ENCODE results near the gene IYD.
A peak's percentile ranks its signal among the peaks of the same experiment; 100 is the strongest.
"Not testable (repeated sequence)": the region's sequence is repeated elsewhere in the genome, so short reads cannot be mapped to it uniquely, and the experiment has no call there.

IYD gene

DNA sequence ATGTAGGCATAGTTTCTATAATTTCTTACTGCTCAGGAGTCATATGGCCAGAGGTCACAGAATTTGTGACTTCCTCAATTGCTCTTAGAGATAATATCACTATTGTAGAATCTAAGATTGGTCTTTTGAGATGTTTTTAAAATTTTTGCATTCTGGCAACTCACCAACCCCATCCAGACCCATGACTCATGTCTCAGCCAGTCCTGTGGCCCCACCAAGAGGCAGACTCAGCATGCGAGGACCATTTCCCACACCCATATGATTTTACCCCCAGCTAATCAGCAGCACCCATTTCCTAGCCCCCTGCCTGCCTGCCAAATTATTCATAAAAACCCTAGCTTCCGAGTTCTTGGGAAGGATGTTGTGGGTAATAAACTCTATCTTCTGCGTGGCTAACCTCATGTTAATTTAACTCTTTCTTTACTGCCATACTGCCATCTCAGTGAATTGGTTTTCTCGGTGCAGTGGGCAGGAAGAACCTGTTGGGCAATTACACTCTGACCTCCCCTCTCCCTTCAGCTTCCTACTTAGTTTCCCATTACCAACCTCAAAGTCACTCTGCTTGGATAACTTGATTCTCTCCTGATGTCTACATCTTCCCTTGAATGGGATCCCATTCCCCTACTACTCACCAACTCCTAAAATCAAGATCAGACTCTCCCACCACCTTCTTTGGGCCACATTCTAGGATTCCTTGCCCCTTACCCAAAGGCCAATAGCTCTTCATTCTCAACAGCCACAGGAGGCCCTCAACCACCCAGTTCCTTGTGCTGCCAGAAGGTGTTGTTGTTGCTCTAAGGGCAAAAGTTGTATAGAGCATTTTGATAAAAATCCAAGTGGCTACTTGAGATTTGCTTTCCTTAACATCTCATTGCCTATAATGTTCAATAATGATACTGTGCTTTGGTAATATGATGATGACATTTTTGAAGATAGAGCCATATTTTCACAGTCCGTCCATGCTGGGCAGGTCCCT is 16.2 kb upstream of the IYD start:
- DNase-seq, result no peak

DNA sequence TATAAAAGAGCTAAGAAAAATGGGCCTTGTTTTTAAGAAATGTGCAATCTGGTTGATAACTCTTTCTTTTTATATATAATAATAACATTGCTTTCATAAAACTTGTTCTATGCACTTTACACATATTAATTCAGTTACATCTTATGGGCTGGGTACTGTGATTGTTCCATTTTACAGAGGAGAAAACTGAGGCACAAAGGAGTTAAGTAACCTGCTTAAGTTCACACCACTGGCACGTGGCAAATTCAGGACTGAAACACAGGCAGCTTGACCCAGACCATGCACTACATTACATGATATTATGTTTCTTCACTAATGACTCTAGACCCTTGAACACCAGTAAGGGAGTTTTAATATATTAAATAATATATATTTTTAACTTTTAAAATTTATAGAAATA is 15.4 kb upstream of the IYD start:
- no peak for DNase-seq

GRCh38 chr6:150354754-150355571 is 13.8 kb upstream of the IYD start:
- no peak for DNase-seq

DNA sequence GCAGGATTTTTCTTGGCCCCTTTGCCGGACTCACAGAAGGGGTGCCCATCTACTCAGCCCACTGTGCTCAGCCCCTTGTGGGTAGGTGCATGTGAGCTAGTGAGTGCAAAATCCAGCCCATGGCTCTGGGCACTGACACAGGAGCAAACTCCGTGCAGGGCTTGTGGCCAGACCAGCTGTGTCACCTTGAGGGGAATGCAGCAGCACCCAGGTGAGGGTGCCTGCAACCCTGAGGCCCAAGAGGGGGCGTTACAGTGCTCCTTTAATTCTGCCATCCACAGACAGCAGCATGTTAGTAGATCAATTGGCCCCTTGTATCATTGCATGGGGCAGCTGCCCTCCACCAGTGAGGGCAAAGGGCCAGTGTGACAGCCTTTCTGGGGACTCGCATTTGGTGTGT is 12.9 kb upstream of the IYD start:
- DNase-seq, result no peak

DNA sequence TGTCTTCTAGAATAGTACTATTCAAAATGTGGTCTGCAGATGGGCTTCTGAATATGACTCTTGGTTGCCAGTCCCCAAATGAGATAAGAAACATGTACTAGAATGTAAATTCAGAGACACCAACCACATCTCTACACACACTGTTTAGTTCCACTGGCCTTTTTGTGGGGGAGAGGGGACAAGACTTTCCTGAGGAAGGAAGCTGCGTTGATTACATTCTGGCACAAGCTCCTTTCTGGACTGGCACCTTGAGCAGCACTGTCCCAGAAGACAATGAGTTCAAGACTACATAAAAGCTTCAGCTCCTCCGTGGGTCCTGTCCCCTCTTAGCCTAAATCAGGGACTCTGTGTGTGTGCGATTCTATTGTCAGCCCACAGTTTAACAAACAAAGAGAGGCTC is 6.9 kb upstream of the IYD start:
- DNase-seq, result no peak

- DNase-seq, result no peak
These were observed 5.1 kb upstream of the IYD start for GRCh38 chr6:150363733-150364132.

DNA sequence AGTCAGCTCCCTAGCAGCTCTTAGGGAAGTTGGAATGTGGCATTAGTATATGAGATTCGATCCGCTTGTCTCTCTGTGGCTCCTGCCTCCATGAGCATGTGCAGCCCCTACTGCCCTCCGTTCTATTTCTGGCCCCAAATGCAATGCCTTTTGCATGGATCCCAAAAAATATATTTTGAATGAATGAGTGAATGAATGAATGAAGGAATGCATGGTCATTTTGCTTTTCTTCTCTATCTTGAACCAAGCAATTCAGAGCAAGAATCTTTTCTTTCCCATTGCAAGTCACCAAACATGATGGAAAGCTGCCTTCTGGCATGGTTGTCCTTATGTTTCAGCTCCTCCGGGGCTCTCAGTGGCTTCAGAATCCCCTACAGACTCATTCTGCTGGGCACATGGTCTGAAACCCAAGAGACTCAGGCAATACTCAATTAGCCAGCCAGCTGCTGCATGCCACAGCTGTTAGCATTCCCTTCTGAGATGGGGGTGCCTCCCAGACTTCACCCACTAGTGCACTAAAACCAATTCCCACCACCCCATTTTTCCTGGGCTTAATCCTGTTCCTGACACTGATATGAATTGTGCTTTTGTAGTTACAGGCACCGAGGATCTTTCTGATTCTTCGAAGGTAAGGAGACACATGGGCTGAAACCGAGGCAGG is 2.6 kb upstream of the IYD start:
- no peak for DNase-seq

- no peak for DNase-seq
These were observed 596 bp downstream of the IYD start for GRCh38 chr6:150369408-150369807.

DNA sequence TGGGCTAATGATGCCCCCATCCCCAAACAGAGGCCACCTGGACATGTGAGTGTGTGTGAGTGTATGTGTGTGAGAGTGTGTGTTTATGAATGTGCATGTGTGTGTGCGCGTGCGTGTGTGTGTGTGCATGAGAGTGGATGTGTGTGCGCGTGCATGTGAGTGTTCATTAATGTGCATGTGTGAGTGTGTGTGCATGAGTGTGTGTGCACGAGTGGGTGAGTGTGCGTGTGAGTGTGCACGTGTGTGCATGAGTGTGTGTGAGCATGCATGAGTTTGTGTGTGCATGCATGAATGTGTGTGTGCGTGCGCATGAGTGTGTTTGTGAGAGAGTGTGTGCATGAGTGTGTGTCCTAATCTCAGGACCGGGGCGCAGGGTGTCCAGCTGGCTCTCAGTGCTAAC is 1.3 kb downstream of the IYD start:
- DNase-seq, result no peak

DNA sequence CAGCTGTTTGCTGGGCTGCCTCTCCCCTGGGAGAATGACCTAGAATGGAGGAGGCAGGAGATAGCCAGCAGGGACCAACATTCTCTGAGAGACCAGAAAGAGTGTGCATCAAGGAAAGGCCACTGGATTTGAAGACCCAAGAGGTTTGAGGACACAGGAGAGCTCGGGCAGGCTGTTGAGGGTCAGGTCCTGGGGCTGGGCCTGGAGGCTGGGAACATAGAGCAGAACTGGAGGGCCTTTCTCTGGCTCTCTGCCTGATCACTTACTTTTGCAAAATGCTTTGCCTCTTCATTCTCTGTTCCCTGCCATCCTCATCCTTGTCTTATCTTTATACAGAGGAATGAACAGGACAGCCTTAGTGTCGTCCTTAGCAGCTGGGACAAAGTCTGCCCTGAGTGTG is 2.5 kb downstream of the IYD start:
- DNase-seq, result no peak

DNA sequence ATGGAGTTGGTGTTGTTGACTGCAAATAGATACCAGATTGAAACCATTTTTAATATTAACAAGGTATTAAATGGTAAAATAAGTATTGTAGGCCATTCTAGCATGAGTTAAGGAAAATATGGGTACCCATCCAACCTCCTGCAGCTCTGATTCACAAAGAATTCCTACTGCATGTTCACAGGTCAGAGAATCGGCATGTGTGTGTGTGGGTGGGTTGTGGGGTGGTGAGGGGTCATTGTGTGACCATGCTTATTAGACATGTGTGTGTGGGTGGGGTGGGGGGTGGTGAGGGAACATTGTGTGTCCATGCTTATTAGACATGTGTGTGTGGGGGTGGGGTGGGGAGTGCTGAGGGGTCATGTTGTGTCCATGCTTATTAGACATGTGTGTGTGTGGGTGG is 3.2 kb downstream of the IYD start:
- no peak for DNase-seq

- DNase-seq, result peak; percentile 18
These were observed 4.5 kb downstream of the IYD start for GRCh38 chr6:150373260-150373701.

DNA sequence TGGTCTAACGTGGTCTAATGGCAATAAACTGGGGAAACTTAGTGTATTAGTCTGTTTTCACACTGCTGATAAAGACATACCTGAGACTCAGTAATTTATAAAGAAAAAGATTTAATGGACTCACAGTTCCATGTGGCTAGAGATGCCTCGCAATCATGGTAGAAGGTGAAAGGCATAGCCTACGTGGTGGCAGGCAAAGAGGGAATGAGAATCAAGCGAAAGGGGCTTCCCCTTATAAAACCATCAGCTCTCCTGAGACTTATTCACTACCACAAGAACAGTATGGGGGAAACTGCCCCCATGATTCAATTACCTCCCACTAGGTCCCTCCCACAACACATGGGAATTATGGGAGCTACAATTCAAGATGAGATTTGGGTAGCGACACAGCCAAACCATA is 5.5 kb downstream of the IYD start:
- DNase-seq, result not testable (repeated sequence)

- DNase-seq, result no peak
These were observed 8.5 kb downstream of the IYD start for GRCh38 chr6:150377211-150377781.

GRCh38 chr6:150380256-150380655 is 11.4 kb downstream of the IYD start:
- DNase-seq, result no peak

DNA sequence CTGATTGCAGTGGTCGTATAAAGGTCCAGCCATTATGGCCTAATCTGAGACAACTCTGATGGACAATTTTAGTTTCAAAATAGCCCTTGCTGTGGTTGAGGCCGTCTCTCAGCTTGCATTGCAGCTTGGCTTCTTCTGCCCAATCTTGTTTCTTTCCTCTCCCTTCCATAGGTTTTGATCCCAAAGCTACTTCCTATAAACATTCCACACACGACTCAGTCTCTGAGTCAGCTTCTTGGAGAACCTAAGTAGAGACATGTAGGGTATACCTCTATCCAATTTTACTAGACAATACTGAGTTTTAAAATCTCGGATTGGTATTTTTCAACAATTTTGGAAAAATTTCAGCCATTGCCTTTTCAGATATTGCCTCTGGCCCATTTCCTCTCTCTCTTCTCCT is 13.4 kb downstream of the IYD start:
- DNase-seq, result no peak

DNA sequence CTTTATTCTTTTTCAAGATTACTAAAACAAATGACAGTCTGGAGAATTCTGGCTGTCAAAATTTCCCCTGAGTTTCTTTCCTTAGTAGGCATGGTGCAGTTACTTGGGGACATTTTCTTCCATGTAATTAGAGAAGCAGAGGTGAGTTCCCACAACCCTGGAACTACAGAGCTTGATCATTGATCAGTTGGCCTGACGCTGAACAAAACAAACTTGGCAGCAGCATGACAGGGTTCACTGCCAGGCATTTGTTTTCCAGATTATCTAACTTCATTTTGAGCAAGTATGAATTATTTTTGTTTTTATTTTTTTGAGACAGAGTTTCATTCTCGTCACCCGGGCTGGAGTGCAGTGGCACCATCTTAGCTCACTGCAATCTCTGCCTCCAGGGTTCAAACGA is 22.6 kb downstream of the IYD start:
- DNase-seq, result no peak

GRCh38 chr6:150391890-150392289 is 23.1 kb downstream of the IYD start:
- no peak for DNase-seq

GRCh38 chr6:150392452-150393220 is 23.8 kb downstream of the IYD start:
- DNase-seq, result no peak

- no peak for DNase-seq
These were observed 25.5 kb downstream of the IYD start for GRCh38 chr6:150394053-150394898.

DNA sequence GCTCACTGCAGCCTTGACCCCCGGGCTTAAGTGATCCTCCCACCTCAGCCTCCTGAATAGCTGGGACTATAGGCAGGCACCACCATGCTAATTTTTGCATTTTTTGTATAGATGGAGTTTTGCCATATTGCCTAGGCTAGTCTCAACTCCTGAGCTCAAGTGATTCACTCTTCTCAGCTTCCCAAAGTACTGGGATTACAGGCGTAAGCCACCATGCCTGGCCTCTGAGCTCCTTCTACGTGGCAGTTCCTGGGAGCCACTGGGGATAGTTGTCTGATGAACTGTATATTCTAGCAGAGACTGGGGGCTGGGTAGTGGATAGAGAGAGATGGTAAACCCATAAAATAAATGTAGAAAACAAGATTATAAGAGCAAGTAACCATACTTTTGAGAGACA is 26.1 kb downstream of the IYD start:
- no peak for DNase-seq

Data from activated CD4-positive, alpha-beta T cell treated with anti-CD3 and anti-CD28 coated beads, Interleukin-10, Interleukin-2, amounts not matched to agents 100 ng/mL and 50 ng/mL, durations not matched to agents 16 hours and 8 hours (primary cell).